Panc1 (cell line): ENCODE measurements around the gene OR4K1. TPM values are rescaled to one million over a fixed set of nuclear protein-coding genes. Genes with fewer than 3 reads are reported as not detected.

Experiments used
- ATAC-seq: fragments of 200-7000 bp; cut with Tn5 transposase; 2 replicates; pipeline ENCODE4 v1.9.1; 2020; ENCODE audit warnings: mild to moderate bottlenecking, moderate library complexity
- BruUV-seq: library from RNA; stranded (reverse); fragments of 400-500 nt; replicated peaks from 2 replicates; lab custom pipeline; 2021; lab: Mats Ljungman, UMichigan
- CTCF ChIA-PET: fragments of 300-600 bp; sonication (Branson Sonifier 250); formaldehyde crosslinking; loops from one replicate; lab custom pipeline; 2022; ENCODE audit warnings: antibody characterized with exemption; lab: Charles Lee
- POLR2A ChIA-PET: fragments of 300-600 bp; sonication (Branson Sonifier 250); formaldehyde crosslinking; loops from one replicate; lab custom pipeline; 2022; ENCODE audit warnings: antibody characterized with exemption; lab: Charles Lee
- DNase-seq: peaks from one replicate; pipeline ENCODE4 v3.0.0-alpha.2; 2010; ENCODE audit warnings: low read depth, low spot score
- H3K27ac ChIP-seq: 2 replicates; pipeline ENCODE4 v1.5.1; 2011; ENCODE audit warnings: mild to moderate bottlenecking, low read length, inconsistent platforms
- H3K27me3 ChIP-seq: fragments of 200-500 bp; sonication (Bioruptor generic); 2 replicates; pipeline ENCODE4 v1.6.0; 2014; ENCODE audit warnings: low read length, inconsistent platforms; ENCODE audit not compliant: control insufficient read depth, insufficient read depth
- H3K36me3 ChIP-seq: fragments of 200-500 bp; sonication (Bioruptor generic); 2 replicates; pipeline ENCODE4 v1.5.1; 2014; ENCODE audit warnings: inconsistent platforms, mild to moderate bottlenecking, low read length, moderate library complexity; ENCODE audit not compliant: control insufficient read depth, insufficient read depth
- H3K4me1 ChIP-seq: 2 replicates; pipeline ENCODE4 v1.5.1; 2011; ENCODE audit warnings: inconsistent platforms, mild to moderate bottlenecking, low read length, moderate library complexity; ENCODE audit not compliant: control insufficient read depth, insufficient read depth
- H3K4me3 ChIP-seq, 2 experiments: 2 replicates each; pipeline ENCODE4 v1.5.1; 2011 to 2012; ENCODE audit warnings: low read depth in 2 of 2, low read length in 2 of 2, mild to moderate bottlenecking in 2 of 2, inconsistent platforms in 1 of 2, moderate library complexity in 1 of 2
- H3K9me3 ChIP-seq: fragments of 200-500 bp; sonication (Bioruptor generic); 2 replicates; pipeline ENCODE4 v1.5.1; 2014; ENCODE audit warnings: low read depth, mild to moderate bottlenecking, inconsistent platforms, low read length, moderate library complexity; ENCODE audit not compliant: control insufficient read depth, insufficient read depth
- CTCF ChIP-seq: fragments of 450-650 bp; IDR thresholded peaks from 2 replicates; pipeline ENCODE4 v1.5.1; 2017; ENCODE audit warnings: mild to moderate bottlenecking
- SIN3A ChIP-seq: IDR thresholded peaks from 2 replicates; pipeline ENCODE4 v1.6.1; 2012; ENCODE audit warnings: low read depth, mild to moderate bottlenecking, low read length, moderate library complexity, borderline replicate concordance; ENCODE audit not compliant: insufficient read depth
- in situ Hi-C: cut with HindIII; loops from 2 replicates; pipeline ENCODE4 v1.10.0; 2016; ENCODE audit warnings: low sequenced_read_pairs, low pct_unique_long_range_greater_than_20kb
- intact Hi-C: fragments of 100-400 bp; cut with micrococcal nuclease; formaldehyde crosslinking; loops from one replicate; pipeline ENCODE4 v1.10.0; 2022; ENCODE audit not compliant: unreplicated experiment
- total RNA-seq: library from RNA; stranded (reverse); gene quantifications from one replicate; pipeline ENCODE4 v1.2.1, GENCODE V29; 2021; ENCODE audit not compliant: unreplicated experiment

OR4K1 gene
- total RNA-seq, 1 experiment from 2014 or later: not detected

GRCh38 chr14:19975291-19975690 lies 44.6 kb downstream of the OR4K1 start, which contains the start of gene OR4K15:
OR4K15 (plus strand) TSS chr14:19975591; CDS start chr14:19975591, 0 bp downstream.
- no peaks in the 10 kb centered on the region for H3K4me1 ChIP-seq
- no peak within 1 kb of the TSS for H3K27ac ChIP-seq
- H3K36me3 ChIP-seq: no peaks in the 10 kb centered on the region
- no peak within 1 kb of the TSS for H3K4me3 ChIP-seq
- intact Hi-C loops (no loop called here), in situ Hi-C loops (no loop called here)
- ChIA-PET POLR2A (no interaction called here), CTCF (no interaction called here)
- TF ChIP-seq SIN3A: no peak
- no peak for TF ChIP-seq CTCF
- no TSS peak for BruUV-seq
- H3K9me3 ChIP-seq: no peaks in the 10 kb centered on the region
- ATAC-seq (no peak), DNase-seq (no peak)
- H3K27me3 ChIP-seq: no peaks in the 10 kb centered on the region

Other genes starting within 250 kb of the OR4K1 start
- not detected for gene OR11H2, start 217.0 kb upstream of the OR4K1 start, total RNA-seq
- not detected for gene OR4Q3, start 187.3 kb upstream of the OR4K1 start, total RNA-seq
- not detected for gene OR4M1, start 157.4 kb upstream of the OR4K1 start, total RNA-seq
- gene OR4N2, start 127.1 kb upstream of the OR4K1 start, total RNA-seq: not detected
- gene OR4K2, start 55.8 kb upstream of the OR4K1 start, total RNA-seq: not detected
- not detected for gene OR4K5, start 10.3 kb upstream of the OR4K1 start, total RNA-seq
- gene OR4K15, start 44.7 kb downstream of the OR4K1 start, total RNA-seq: not detected
- gene OR4Q2, start 71.2 kb downstream of the OR4K1 start, total RNA-seq: not detected
- gene OR4K14, start 88.4 kb downstream of the OR4K1 start, total RNA-seq: not detected
- gene OR4K13, start 105.1 kb downstream of the OR4K1 start, total RNA-seq: not detected
- not detected for gene OR4L1, start 129.1 kb downstream of the OR4K1 start, total RNA-seq
- gene OR4K17, start 179.8 kb downstream of the OR4K1 start, total RNA-seq: not detected
- gene OR4N5, start 207.9 kb downstream of the OR4K1 start, total RNA-seq: not detected